ENCODE data around the gene KIDINS220.

DNA sequence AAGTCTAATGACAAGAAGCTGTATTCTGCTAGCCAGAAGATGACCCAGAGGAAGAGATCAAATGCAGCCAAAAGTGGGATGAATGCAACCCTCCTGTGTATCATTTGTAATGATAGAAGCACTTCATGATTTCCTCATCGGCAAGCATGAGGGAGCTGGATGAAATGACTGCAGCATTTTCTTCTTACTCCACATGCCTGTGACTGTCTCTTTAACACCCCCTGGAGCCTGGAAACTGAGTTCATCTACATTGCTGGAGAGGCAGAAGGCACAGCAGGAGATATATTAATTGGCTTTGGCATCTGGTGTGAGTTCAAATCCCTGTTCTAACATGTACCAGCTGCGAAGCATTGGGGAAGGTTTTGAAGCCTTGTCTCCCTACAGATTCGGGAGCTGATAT is 117.9 kb downstream of the KIDINS220 start:
- no peak for TF ChIP-seq EZH2 (IDR thresholded peaks at IDR 0.05; ENCODE audit: borderline replicate concordance, low read depth, low read length, severe bottlenecking)
- TF ChIP-seq CTCF (IDR thresholded peaks at IDR 0.05; ENCODE audit: borderline replicate concordance, extremely low read depth, low read length, poor library complexity, severe bottlenecking) = no peak
